Uterus (tissue), 4 donors: ENCODE measurements around the gene DCLK2. TPM values are rescaled to one million over a fixed set of nuclear protein-coding genes. Genes with fewer than 3 reads are reported as not detected.

ENCODE experiments used
- DNase-seq, 2 donors: peaks; one replicate each; pipeline ENCODE4 v3.0.0-alpha.2; 2019 to 2020
- H3K27ac ChIP-seq, 2 donors: fragments of 200-600 bp; sonication (generic); 1 replicate in 1 of 2; 2 replicates in 1 of 2; pipeline ENCODE4 v1.5.1; 2016 to 2018
- H3K27me3 ChIP-seq, 2 donors: fragments of 200-600 bp; sonication (generic); one replicate each; pipeline ENCODE4 v1.5.1; 2018 to 2019; ENCODE audit warnings: control low read depth in 1 of 2
- H3K36me3 ChIP-seq, 2 donors: fragments of 200-600 bp; sonication (generic); one replicate each; pipeline ENCODE4 v1.5.1; 2019; ENCODE audit warnings: control low read depth in 1 of 2
- H3K4me1 ChIP-seq, 2 donors: fragments of 200-600 bp; sonication (generic); one replicate each; pipeline ENCODE4 v1.5.1; 2018 to 2019; ENCODE audit warnings: control low read depth in 1 of 2
- H3K4me3 ChIP-seq, 2 donors: fragments of 200-600 bp; sonication (generic); 1 replicate in 1 of 2; 2 replicates in 1 of 2; pipeline ENCODE4 v1.5.1; 2018 to 2019; ENCODE audit warnings: mild to moderate bottlenecking in 1 of 2
- H3K9me3 ChIP-seq, 2 donors: fragments of 200-600 bp; sonication (generic); one replicate each; pipeline ENCODE4 v1.5.1; 2019; ENCODE audit warnings: control low read depth in 1 of 2
- POLR2A ChIP-seq, 2 donors: fragments of 450-650 bp; IDR thresholded peaks; one replicate each; pipeline ENCODE4 v1.6.1; 2016; ENCODE audit warnings: antibody characterized with exemption in 2 of 2, mild to moderate bottlenecking in 1 of 2, moderate library complexity in 1 of 2
- intact Hi-C: fragments of 100-400 bp; cut with DNase I; formaldehyde crosslinking; loops from one replicate; pipeline ENCODE4 v1.15.1; 2023; ENCODE audit warnings: low total_unique reads
- total RNA-seq, 4 donors: library from RNA; depleted of rRNA in 3 of 4; stranded (reverse); fragments of >200 nt in 3 of 4; gene quantifications; one replicate each; pipeline versions ENCODE4 v1.1.0 to v1.2.4, GENCODE V29; 2014 to 2023
- TF ChIP-seq, protein P1 (sequence below), 4 experiments: fragments of 200-600 bp in 2 of 4; fragments of 450-650 bp in 2 of 4; sonication (generic) in 2 of 4; IDR thresholded peaks; one replicate each; pipeline ENCODE4 v1.5.1; 2016 to 2019; ENCODE audit warnings: antibody characterized with exemption in 4 of 4, mild to moderate bottlenecking in 2 of 4, moderate library complexity in 1 of 4
- donor health status: DM: yes; HTN: yes; CAD: no.

Gene DCLK2
- total RNA-seq, 4 donors from 2014 or later, result 0.29 to 27.5 (median 10.1) TPM

- Histone ChIP-seq H3K27ac (no peak overlapping the region), H3K4me1 (no peaks in the 10 kb centered on the region), H3K27me3 (no peaks in the 10 kb centered on the region), H3K9me3 (no peaks in the 10 kb centered on the region), H3K4me3 (no peak overlapping the region), H3K36me3 (no peaks in the 10 kb centered on the region)
- intact Hi-C loops, result no loop called here
- DNase-seq, result no peak
- TF ChIP-seq, protein P1, sequence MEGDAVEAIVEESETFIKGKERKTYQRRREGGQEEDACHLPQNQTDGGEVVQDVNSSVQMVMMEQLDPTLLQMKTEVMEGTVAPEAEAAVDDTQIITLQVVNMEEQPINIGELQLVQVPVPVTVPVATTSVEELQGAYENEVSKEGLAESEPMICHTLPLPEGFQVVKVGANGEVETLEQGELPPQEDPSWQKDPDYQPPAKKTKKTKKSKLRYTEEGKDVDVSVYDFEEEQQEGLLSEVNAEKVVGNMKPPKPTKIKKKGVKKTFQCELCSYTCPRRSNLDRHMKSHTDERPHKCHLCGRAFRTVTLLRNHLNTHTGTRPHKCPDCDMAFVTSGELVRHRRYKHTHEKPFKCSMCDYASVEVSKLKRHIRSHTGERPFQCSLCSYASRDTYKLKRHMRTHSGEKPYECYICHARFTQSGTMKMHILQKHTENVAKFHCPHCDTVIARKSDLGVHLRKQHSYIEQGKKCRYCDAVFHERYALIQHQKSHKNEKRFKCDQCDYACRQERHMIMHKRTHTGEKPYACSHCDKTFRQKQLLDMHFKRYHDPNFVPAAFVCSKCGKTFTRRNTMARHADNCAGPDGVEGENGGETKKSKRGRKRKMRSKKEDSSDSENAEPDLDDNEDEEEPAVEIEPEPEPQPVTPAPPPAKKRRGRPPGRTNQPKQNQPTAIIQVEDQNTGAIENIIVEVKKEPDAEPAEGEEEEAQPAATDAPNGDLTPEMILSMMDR (IDR thresholded peaks at IDR 0.05), result no peak
- no peak for TF ChIP-seq POLR2A (IDR thresholded peaks at IDR 0.05)
These were observed 190.2 kb downstream of the DCLK2 start for GRCh38 chr4:150268444-150268843.

DNA sequence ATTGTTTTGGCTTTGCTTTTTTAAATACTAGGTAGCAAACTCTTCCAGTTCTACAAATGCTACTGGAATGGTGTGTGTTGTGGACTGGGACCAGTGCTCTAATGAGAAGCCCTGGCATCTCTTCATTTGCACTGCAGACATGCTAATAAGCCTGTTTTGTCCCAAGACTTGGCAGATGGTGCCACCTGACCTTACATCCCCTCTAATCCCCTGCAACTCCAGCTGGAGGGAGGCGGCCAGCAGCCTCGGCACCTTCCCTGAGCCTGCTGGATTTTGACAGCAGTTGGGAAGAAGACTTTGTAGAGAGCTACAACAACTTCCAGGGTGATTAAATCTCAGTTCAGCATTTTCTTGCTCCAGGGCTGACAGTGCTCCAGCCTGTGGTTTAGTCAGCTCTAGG, 200.0 kb downstream of the DCLK2 start:
- TF ChIP-seq, protein P1 (IDR thresholded peaks at IDR 0.05), result no peak
- no peak for TF ChIP-seq POLR2A (IDR thresholded peaks at IDR 0.05)
- Histone ChIP-seq H3K9me3 (no peaks in the 10 kb centered on the region), H3K27me3 (no peaks in the 10 kb centered on the region), H3K27ac (no peak overlapping the region), H3K4me3 (no peak overlapping the region), H3K36me3 (no peaks in the 10 kb centered on the region), H3K4me1 (no peaks in the 10 kb centered on the region)
- DNase-seq, result no peak
- intact Hi-C loops, result no loop called here

GRCh38 chr4:150280081-150280895, 202.0 kb downstream of the DCLK2 start:
- no peaks in the 10 kb centered on the region for H3K4me1 ChIP-seq
- H3K36me3 ChIP-seq, result no peaks in the 10 kb centered on the region
- intact Hi-C loops, result no loop called here
- H3K9me3 ChIP-seq, result no peaks in the 10 kb centered on the region
- TF ChIP-seq, protein P1 (IDR thresholded peaks at IDR 0.05), result no peak
- TF ChIP-seq POLR2A (IDR thresholded peaks at IDR 0.05), result no peak
- no peak for DNase-seq
- H3K4me3 ChIP-seq, result no peak overlapping the region
- no peaks in the 10 kb centered on the region for H3K27me3 ChIP-seq
- H3K27ac ChIP-seq, result peak overlapping the region; percentile 7 to 61

- H3K27ac ChIP-seq, result peak overlapping the region; percentile 7 to 61
- intact Hi-C loops, result no loop called here
These were observed 202.7 kb downstream of the DCLK2 start for GRCh38 chr4:150280975-150281374.

GRCh38 chr4:150283689-150284088, 205.4 kb downstream of the DCLK2 start:
- no peaks in the 10 kb centered on the region for H3K36me3 ChIP-seq
- no peaks in the 10 kb centered on the region for H3K27me3 ChIP-seq
- H3K27ac ChIP-seq, result no peak overlapping the region
- H3K4me1 ChIP-seq, result no peaks in the 10 kb centered on the region
- TF ChIP-seq POLR2A (IDR thresholded peaks at IDR 0.05), result no peak
- TF ChIP-seq, protein P1 (IDR thresholded peaks at IDR 0.05), result no peak
- no peaks in the 10 kb centered on the region for H3K9me3 ChIP-seq
- H3K4me3 ChIP-seq, result no peak overlapping the region
- DNase-seq, result no peak
- intact Hi-C loops, result no loop called here

More at GRCh38 chr4:150280975-150281374, 202.7 kb downstream of the DCLK2 start:
- TF ChIP-seq, protein P1 (IDR thresholded peaks at IDR 0.05), result no peak
- TF ChIP-seq POLR2A (IDR thresholded peaks at IDR 0.05), result no peak
- Histone ChIP-seq H3K36me3 (no peaks in the 10 kb centered on the region), H3K4me3 (no peak overlapping the region), H3K4me1 (no peaks in the 10 kb centered on the region), H3K27me3 (no peaks in the 10 kb centered on the region), H3K9me3 (no peaks in the 10 kb centered on the region)
- no peak for DNase-seq
